ENCODE data around the gene MYO18B.

Gene MYO18B

GRCh38 chr22:25712661-25713400 is 29.2 kb upstream of the MYO18B start:
- DNase-seq: no peak

GRCh38 chr22:25714070-25714469 is 27.9 kb upstream of the MYO18B start:
- DNase-seq: no peak

- DNase-seq: no peak
These were observed 27.2 kb upstream of the MYO18B start for GRCh38 chr22:25714739-25715138.

GRCh38 chr22:25716637-25717036 is 25.4 kb upstream of the MYO18B start:
- no peak for DNase-seq

GRCh38 chr22:25718135-25718840 is 23.7 kb upstream of the MYO18B start:
- DNase-seq: no peak

GRCh38 chr22:25722223-25722622 is 19.8 kb upstream of the MYO18B start:
- DNase-seq: no peak

- no peak for DNase-seq
These were observed 19.4 kb upstream of the MYO18B start for GRCh38 chr22:25722626-25723025.

- DNase-seq: no peak
These were observed 15.7 kb upstream of the MYO18B start for GRCh38 chr22:25726241-25726640.

GRCh38 chr22:25728071-25728470 is 13.9 kb upstream of the MYO18B start:
- DNase-seq: no peak

GRCh38 chr22:25729016-25729995 is 12.7 kb upstream of the MYO18B start:
- DNase-seq: no peak

- no peak for DNase-seq
These were observed 6.3 kb upstream of the MYO18B start for GRCh38 chr22:25735650-25736049.

- DNase-seq: no peak
These were observed 5.5 kb upstream of the MYO18B start for GRCh38 chr22:25736378-25737011.

GRCh38 chr22:25739659-25740344 is 2.2 kb upstream of the MYO18B start:
- no peak for DNase-seq

- DNase-seq: no peak
These were observed 1.1 kb downstream of the MYO18B start for GRCh38 chr22:25742918-25743708.

GRCh38 chr22:25744694-25745093 is 2.7 kb downstream of the MYO18B start:
- no peak for DNase-seq

- DNase-seq: no peak
These were observed 3.5 kb downstream of the MYO18B start for GRCh38 chr22:25745341-25746011.

GRCh38 chr22:25746012-25746373 is 4.0 kb downstream of the MYO18B start:
- DNase-seq: no peak

GRCh38 chr22:25747245-25747944 is 5.4 kb downstream of the MYO18B start:
- peak in 1 of 14 donors; percentile 77 for DNase-seq

GRCh38 chr22:25748140-25748539 is 6.2 kb downstream of the MYO18B start:
- no peak for DNase-seq

- no peak for DNase-seq
These were observed 6.7 kb downstream of the MYO18B start for GRCh38 chr22:25748704-25749103.
